GM12801 (cell line): ENCODE data around the gene SLC26A1.

ENCODE experiments used
- TF ChIP-seq, protein P1 (sequence below): IDR thresholded peaks from one replicate; pipeline ENCODE4 v1.5.1; 2011; ENCODE audit warnings: control low read depth; ENCODE audit not compliant: insufficient read length; ENCODE audit errors: extremely low read depth

SLC26A1 gene

GRCh38 chr4:1026115-1026514 lies 32.9 kb upstream of the SLC26A1 start:
- TF ChIP-seq, protein P1, sequence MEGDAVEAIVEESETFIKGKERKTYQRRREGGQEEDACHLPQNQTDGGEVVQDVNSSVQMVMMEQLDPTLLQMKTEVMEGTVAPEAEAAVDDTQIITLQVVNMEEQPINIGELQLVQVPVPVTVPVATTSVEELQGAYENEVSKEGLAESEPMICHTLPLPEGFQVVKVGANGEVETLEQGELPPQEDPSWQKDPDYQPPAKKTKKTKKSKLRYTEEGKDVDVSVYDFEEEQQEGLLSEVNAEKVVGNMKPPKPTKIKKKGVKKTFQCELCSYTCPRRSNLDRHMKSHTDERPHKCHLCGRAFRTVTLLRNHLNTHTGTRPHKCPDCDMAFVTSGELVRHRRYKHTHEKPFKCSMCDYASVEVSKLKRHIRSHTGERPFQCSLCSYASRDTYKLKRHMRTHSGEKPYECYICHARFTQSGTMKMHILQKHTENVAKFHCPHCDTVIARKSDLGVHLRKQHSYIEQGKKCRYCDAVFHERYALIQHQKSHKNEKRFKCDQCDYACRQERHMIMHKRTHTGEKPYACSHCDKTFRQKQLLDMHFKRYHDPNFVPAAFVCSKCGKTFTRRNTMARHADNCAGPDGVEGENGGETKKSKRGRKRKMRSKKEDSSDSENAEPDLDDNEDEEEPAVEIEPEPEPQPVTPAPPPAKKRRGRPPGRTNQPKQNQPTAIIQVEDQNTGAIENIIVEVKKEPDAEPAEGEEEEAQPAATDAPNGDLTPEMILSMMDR = no peak

- TF ChIP-seq, protein P1 = no peak
Measured at GRCh38 chr4:1024882-1025545, 31.8 kb upstream of the SLC26A1 start.

- TF ChIP-seq, protein P1 = no peak
Measured at GRCh38 chr4:1023895-1024740, 30.9 kb upstream of the SLC26A1 start.

- TF ChIP-seq, protein P1 = no peak
Measured at GRCh38 chr4:1023075-1023640, 30.0 kb upstream of the SLC26A1 start.

- TF ChIP-seq, protein P1 = no peak
Measured at GRCh38 chr4:1022739-1023066, 29.5 kb upstream of the SLC26A1 start.

DNA sequence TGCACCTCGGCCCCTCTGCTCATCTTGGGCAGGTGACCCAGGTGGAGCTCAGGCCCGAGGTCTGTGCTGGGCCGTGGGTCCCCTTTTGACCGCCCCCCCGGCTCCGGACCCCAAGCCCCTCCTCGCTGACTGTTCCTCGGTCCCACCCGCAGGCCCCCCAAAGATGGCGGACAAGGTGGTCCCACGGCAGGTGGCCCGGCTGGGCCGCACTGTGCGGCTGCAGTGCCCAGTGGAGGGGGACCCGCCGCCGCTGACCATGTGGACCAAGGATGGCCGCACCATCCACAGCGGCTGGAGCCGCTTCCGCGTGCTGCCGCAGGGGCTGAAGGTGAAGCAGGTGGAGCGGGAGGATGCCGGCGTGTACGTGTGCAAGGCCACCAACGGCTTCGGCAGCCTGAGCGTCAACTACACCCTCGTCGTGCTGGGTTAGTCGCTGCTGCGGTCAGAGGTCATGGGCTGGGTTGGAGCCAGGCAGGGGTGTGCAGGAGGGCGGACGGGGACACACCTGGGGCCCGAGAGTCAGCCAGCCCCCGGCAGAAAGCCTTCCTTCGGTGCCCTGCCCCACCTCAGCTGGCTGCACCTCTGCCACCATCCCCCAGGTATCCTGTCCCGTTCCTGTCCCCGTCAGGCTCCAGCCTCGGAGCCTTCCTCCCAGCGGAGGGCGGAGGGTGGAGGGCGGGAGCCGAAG lies 29.0 kb upstream of the SLC26A1 start:
- TF ChIP-seq, protein P1 = no peak
